ENCODE measurements around the gene MAST2. TPM values are rescaled to one million over a fixed set of nuclear protein-coding genes. Genes with fewer than 3 reads are reported as not detected.

The MAST2 gene
- 41.9 TPM for total RNA-seq (2021; ENCODE audit: unreplicated experiment)
- polyA plus RNA-seq (2012) = 36.5 and 37.0 TPM in 2 replicates
- Bru-seq, nascent RNA = percentile 75 among the genes with signal in this experiment
- BruChase-seq, experiment 1, labeled RNA remaining after a 6-hour chase = percentile 65 among the genes with signal in this experiment
- BruChase-seq, experiment 2, labeled RNA remaining after a 2-hour chase = percentile 65 among the genes with signal in this experiment
- long read RNA-seq, partial matches to known transcripts = 58 of 62 reads
- long read RNA-seq, other reads (novel, unspliced or antisense) = 4 of 62 reads

DNA sequence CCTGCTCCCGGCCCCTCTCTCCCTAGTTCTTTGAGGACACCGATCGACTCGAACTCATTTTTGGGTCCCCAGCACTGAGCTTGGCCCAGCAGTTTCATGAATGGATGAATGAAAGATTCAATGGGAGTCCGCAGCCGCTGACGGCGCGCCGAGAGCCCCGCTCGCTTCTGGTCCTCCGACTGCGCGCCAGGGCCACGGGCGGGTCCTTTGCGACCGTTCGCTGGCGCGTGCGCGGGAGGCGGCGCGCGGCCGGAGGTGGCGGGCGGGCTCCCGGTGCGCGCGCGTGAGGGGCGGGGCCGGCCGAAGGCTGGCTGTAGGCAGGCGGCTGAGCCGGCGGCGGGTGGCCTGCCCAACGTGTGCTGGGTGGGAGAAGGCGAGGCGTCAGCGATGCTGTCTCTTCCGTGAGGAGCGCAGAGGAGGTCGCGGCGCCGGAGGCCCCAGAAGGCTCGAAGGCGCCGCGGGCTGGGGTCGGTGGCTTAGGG, at the start of gene MAST2:
Gene MAST2 (plus strand): TSS at position 314 of the 482 bp plus-strand sequence. CDS start 284 bp downstream, outside the sequence.
- no TSS peak for BruUV-seq (replicated peaks)
- Histone ChIP-seq H3K9ac (ENCODE audit: low read length) (peak within 1 kb of the TSS; percentile 71), H3K4me3 (replicated peaks in 1 of 2; ENCODE audit: low read depth in 1 of 2, low read length in 2 of 2) (peak within 1 kb of the TSS; percentile 66 to 84), H3K36me3 (ENCODE audit: control insufficient read depth in 1 of 2, insufficient read depth in 2 of 2, low read length in 2 of 2) (no peaks in the 10 kb centered on the region), H3K9me2 (ENCODE audit: insufficient read depth) (no peaks in the 10 kb centered on the region), H4K20me1 (ENCODE audit: insufficient read depth) (no peaks in the 10 kb centered on the region), H3K79me2 (ENCODE audit: insufficient read depth, low read length) (peaks cover 43% of the 10 kb centered on the region), H3K4me1 (ENCODE audit: control insufficient read depth in 1 of 2, insufficient read depth in 2 of 2, low read length in 2 of 2) (peaks cover 11 to 21% of the 10 kb centered on the region in 2 experiments), H3K27ac (ENCODE audit: low read depth, low read length) (peak within 1 kb of the TSS; percentile 55), H3K4me2 (ENCODE audit: low read length) (peak within 1 kb of the TSS; percentile 98), H3K27me3 (ENCODE audit: insufficient read depth, low read length) (no peaks in the 10 kb centered on the region), H3K9me3 (ENCODE audit: control insufficient read depth in 1 of 2, insufficient read depth in 1 of 2, low read depth in 1 of 2, low read length in 2 of 2) (no peaks in the 10 kb centered on the region), H2AFZ (ENCODE audit: low read depth, low read length, poor library complexity, severe bottlenecking) (peak within 1 kb of the TSS; percentile 98)
- TF ChIP-seq POLR2AphosphoS5 (IDR thresholded peaks at IDR 0.05; ENCODE audit: low read depth, low read length) = peak; percentile 79
- TF ChIP-seq SP1 (IDR thresholded peaks at IDR 0.05; ENCODE audit: low read depth) = no peak
- 0 out of 2 replicates have a peak, but pooled peaks have one; percentile 33 for TF ChIP-seq MAX (IDR thresholded peaks at IDR 0.05)
- TF ChIP-seq ZFX (IDR thresholded peaks at IDR 0.05) = no peak
- TF ChIP-seq, protein P1, sequence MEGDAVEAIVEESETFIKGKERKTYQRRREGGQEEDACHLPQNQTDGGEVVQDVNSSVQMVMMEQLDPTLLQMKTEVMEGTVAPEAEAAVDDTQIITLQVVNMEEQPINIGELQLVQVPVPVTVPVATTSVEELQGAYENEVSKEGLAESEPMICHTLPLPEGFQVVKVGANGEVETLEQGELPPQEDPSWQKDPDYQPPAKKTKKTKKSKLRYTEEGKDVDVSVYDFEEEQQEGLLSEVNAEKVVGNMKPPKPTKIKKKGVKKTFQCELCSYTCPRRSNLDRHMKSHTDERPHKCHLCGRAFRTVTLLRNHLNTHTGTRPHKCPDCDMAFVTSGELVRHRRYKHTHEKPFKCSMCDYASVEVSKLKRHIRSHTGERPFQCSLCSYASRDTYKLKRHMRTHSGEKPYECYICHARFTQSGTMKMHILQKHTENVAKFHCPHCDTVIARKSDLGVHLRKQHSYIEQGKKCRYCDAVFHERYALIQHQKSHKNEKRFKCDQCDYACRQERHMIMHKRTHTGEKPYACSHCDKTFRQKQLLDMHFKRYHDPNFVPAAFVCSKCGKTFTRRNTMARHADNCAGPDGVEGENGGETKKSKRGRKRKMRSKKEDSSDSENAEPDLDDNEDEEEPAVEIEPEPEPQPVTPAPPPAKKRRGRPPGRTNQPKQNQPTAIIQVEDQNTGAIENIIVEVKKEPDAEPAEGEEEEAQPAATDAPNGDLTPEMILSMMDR (IDR thresholded peaks at IDR 0.05 in 2 of 3, conservative IDR thresholded peaks at IDR 0.05 in 1 of 3; ENCODE audit: borderline replicate concordance in 1 of 3, insufficient read depth in 1 of 3, low read depth in 2 of 3, low read length in 2 of 3) = no peak
- TF ChIP-seq SIN3A (IDR thresholded peaks at IDR 0.05; ENCODE audit: low read depth) = peak; percentile 78
- no peak for TF ChIP-seq CBX3 (IDR thresholded peaks at IDR 0.05; ENCODE audit: low read depth)
- TF ChIP-seq RAD21 (IDR thresholded peaks at IDR 0.05; ENCODE audit: low read depth) = peak; percentile 2; the same call in 1 of the 2 replicates
- TF ChIP-seq REST (IDR thresholded peaks at IDR 0.05; ENCODE audit: low read depth) = no peak
- no peak for TF ChIP-seq EZH2 (IDR thresholded peaks at IDR 0.05)
- POLR2A ChIA-PET = interaction anchor here (1.4 kb wide), 1 partner anchor 51 kb away, joined by 3 read pairs; no protein-coding TSS in a partner anchor
- peak; percentile 94 for ATAC-seq
- DNase-seq (ENCODE audit: low read depth, low spot score) = peak; percentile 56
- intact Hi-C loops (cut with micrococcal nuclease) = loop anchor here (5.0 kb wide), 1 partner anchor 116 kb away; the partner anchor contains the start of genes GPBP1L1 and TMEM69
- CTCF ChIA-PET = no interaction called here
- RAD21 ChIA-PET (ENCODE audit: low non-redundant PET in 1 of 2, low total read pairs in 2 of 2, uncharacterized antibody in 2 of 2, unreplicated experiment in 2 of 2) = interaction anchor here (0.6 kb wide), 2 partner anchors 54 to 86 kb away, joined by 3 read pairs; no protein-coding TSS in a partner anchor
